HEK293 (cell line): ENCODE results near the gene PIGW.

Source experiments
- CTCF ChIA-PET: fragments of 350-600 bp; formaldehyde crosslinking; extraction: SDS; loops from one replicate; lab custom pipeline; 2021; ENCODE audit warnings: antibody characterized with exemption; lab: Yijun Ruan, JAX
- POLR2A ChIA-PET: fragments of 300-600 bp; formaldehyde crosslinking; extraction: SDS; loops from one replicate; lab custom pipeline; 2020; ENCODE audit warnings: antibody characterized with exemption, inconsistent platforms; lab: Yijun Ruan, JAX
- H3K27ac ChIP-seq: fragments of 200-500 bp; sonication (Bioruptor generic); 2 replicates; pipeline ENCODE4 v1.5.1; 2014; ENCODE audit warnings: low read depth, low read length, control low read depth, inconsistent platforms; ENCODE audit errors: extremely low read depth
- H3K36me3 ChIP-seq, 2 experiments: fragments of 200-500 bp in 1 of 2; sonication (Bioruptor generic) in 1 of 2; 1 replicate in 1 of 2; 2 replicates in 1 of 2; pipeline ENCODE4 v1.5.1; 2014 to 2017; ENCODE audit warnings: inconsistent platforms in 2 of 2, low read length in 2 of 2; ENCODE audit not compliant: control insufficient read depth in 2 of 2, insufficient read depth in 1 of 2
- H3K4me1 ChIP-seq: fragments of 200-500 bp; sonication (Bioruptor generic); 2 replicates; pipeline ENCODE4 v1.5.1; 2014; ENCODE audit warnings: mild to moderate bottlenecking, low read length, inconsistent platforms; ENCODE audit not compliant: control insufficient read depth, insufficient read depth
- H3K4me3 ChIP-seq: 2 replicates; pipeline ENCODE4 v1.5.1; 2011; ENCODE audit warnings: low read depth, mild to moderate bottlenecking, control low read depth, low read length, moderate library complexity
- H3K9me3 ChIP-seq: fragments of 200-500 bp; sonication (Bioruptor generic); 2 replicates; pipeline ENCODE4 v1.5.1; 2014; ENCODE audit warnings: low read depth, low read length, inconsistent platforms; ENCODE audit not compliant: control insufficient read depth, insufficient read depth
- GLI2 ChIP-seq: fragments of 450-650 bp; formaldehyde crosslinking; IDR thresholded peaks from 2 replicates; pipeline ENCODE4; 2017; ENCODE audit warnings: missing biosample characterization, missing genetic modification characterization, low read depth, borderline replicate concordance
- HOXA7 ChIP-seq: sonication (generic); formaldehyde crosslinking; IDR thresholded peaks from 2 replicates; pipeline ENCODE4 v1.8.1; 2022; ENCODE audit warnings: missing genetic modification reagents, borderline replicate concordance
- INSM2 ChIP-seq: fragments of 450-650 bp; formaldehyde crosslinking; IDR thresholded peaks from 2 replicates; pipeline ENCODE4 v1.5.1; 2016; ENCODE audit warnings: missing biosample characterization, missing genetic modification characterization
- MEIS1 ChIP-seq: sonication (generic); formaldehyde crosslinking; IDR thresholded peaks from 2 replicates; pipeline ENCODE4 v1.8.1; 2022; ENCODE audit warnings: missing genetic modification reagents, mild to moderate bottlenecking, borderline replicate concordance
- PATZ1 ChIP-seq: fragments of 450-650 bp; formaldehyde crosslinking; IDR thresholded peaks from 2 replicates; pipeline ENCODE4 v1.5.1; 2016; ENCODE audit warnings: missing biosample characterization, missing genetic modification characterization
- REST ChIP-seq: fragments of 450-650 bp; formaldehyde crosslinking; IDR thresholded peaks from 2 replicates; pipeline ENCODE4 v1.5.1; 2016; ENCODE audit warnings: missing biosample characterization, missing genetic modification characterization
- TRIM28 ChIP-seq: IDR thresholded peaks from 2 replicates; pipeline ENCODE4 v1.6.1; 2011; ENCODE audit warnings: low read length, control low read depth, borderline replicate concordance
- ZBTB20 ChIP-seq: fragments of 450-650 bp; formaldehyde crosslinking; IDR thresholded peaks from 2 replicates; pipeline ENCODE4 v1.5.1; 2016; ENCODE audit warnings: missing biosample characterization, missing genetic modification characterization
- ZBTB49 ChIP-seq: fragments of 450-650 bp; formaldehyde crosslinking; IDR thresholded peaks from 2 replicates; pipeline ENCODE4 v1.5.1; 2016; ENCODE audit warnings: missing biosample characterization, missing genetic modification characterization, low read depth
- ZFP69B ChIP-seq: fragments of 450-650 bp; formaldehyde crosslinking; IDR thresholded peaks from 2 replicates; pipeline ENCODE4 v1.5.1; 2016; ENCODE audit warnings: missing biosample characterization, missing genetic modification characterization
- ZNF112 ChIP-seq: fragments of 450-650 bp; formaldehyde crosslinking; IDR thresholded peaks from 2 replicates; pipeline ENCODE4 v1.5.0; 2017; ENCODE audit warnings: missing biosample characterization, missing genetic modification characterization
- ZNF302 ChIP-seq: fragments of 450-650 bp; formaldehyde crosslinking; IDR thresholded peaks from 2 replicates; pipeline ENCODE4 v1.5.1; 2016; ENCODE audit warnings: missing biosample characterization, missing genetic modification characterization, low read depth
- ZNF366 ChIP-seq: fragments of 450-650 bp; formaldehyde crosslinking; conservative IDR thresholded peaks from 2 replicates; pipeline ENCODE4 v1.5.1; 2016; ENCODE audit warnings: missing biosample characterization, missing genetic modification characterization
- ZNF433 ChIP-seq: fragments of 450-650 bp; formaldehyde crosslinking; IDR thresholded peaks from 2 replicates; pipeline ENCODE4 v1.5.1; 2016; ENCODE audit warnings: missing biosample characterization, missing genetic modification characterization, low read depth
- ZNF518A ChIP-seq: fragments of 450-650 bp; formaldehyde crosslinking; conservative IDR thresholded peaks from 2 replicates; pipeline ENCODE4 v1.5.1; 2016; ENCODE audit warnings: low read depth, missing biosample characterization, missing genetic modification characterization
- ZNF580 ChIP-seq: fragments of 450-650 bp; formaldehyde crosslinking; IDR thresholded peaks from 2 replicates; pipeline ENCODE4 v1.5.1; 2016; ENCODE audit warnings: missing biosample characterization, missing genetic modification characterization
- ZNF629 ChIP-seq: fragments of 450-650 bp; formaldehyde crosslinking; IDR thresholded peaks from 2 replicates; pipeline ENCODE4 v1.5.1; 2017; ENCODE audit warnings: missing biosample characterization, missing genetic modification characterization
- ZNF654 ChIP-seq: fragments of 450-650 bp; formaldehyde crosslinking; IDR thresholded peaks from 2 replicates; pipeline ENCODE4 v1.5.1; 2016; ENCODE audit warnings: low read depth, missing biosample characterization, missing genetic modification characterization

Gene PIGW

GRCh38 chr17:36510636-36511035 is 24.2 kb upstream of the PIGW start (continued):
- TF ChIP-seq TRIM28 (no peak), ZNF112 (tag by site-specific recombination) (no peak), ZBTB20 (no peak), ZNF580 (tag by site-specific recombination) (no peak), MEIS1 (no peak), ZBTB49 (tag by site-specific recombination) (no peak)

- peaks cover 8 to 98% of the 10 kb centered on the region in 2 experiments for H3K36me3 ChIP-seq
These were observed 23.6 kb upstream of the PIGW start for GRCh38 chr17:36511216-36511615.

More at GRCh38 chr17:36511216-36511615, 23.6 kb upstream of the PIGW start:
- ChIA-PET POLR2A (no interaction called here), CTCF (no interaction called here)
- TF ChIP-seq HOXA7 (CRISPR knock-in tag), result no peak
- TF ChIP-seq INSM2 (tag by site-specific recombination), result no peak
- TF ChIP-seq ZNF366 (tag by site-specific recombination), result no peak
- no peak for TF ChIP-seq GLI2
- no peak for TF ChIP-seq ZNF518A (tag by site-specific recombination)
- no peak for TF ChIP-seq ZFP69B (tag by site-specific recombination)
- no peak for TF ChIP-seq REST (tag by site-specific recombination)
- TF ChIP-seq ZNF629 (tag by site-specific recombination), result no peak
- TF ChIP-seq ZNF654 (tag by site-specific recombination), result no peak
- no peak for TF ChIP-seq PATZ1 (tag by site-specific recombination)
- TF ChIP-seq ZNF302 (tag by site-specific recombination), result no peak
- TF ChIP-seq ZNF433 (tag by site-specific recombination), result no peak
- H3K9me3 ChIP-seq, result no peaks in the 10 kb centered on the region
- H3K4me1 ChIP-seq, result no peaks in the 10 kb centered on the region
- no peak overlapping the region for H3K27ac ChIP-seq
- no peak overlapping the region for H3K4me3 ChIP-seq
